H1 (cell line): ENCODE measurements around the gene PRSS12. TPM values are rescaled to one million over a fixed set of nuclear protein-coding genes. Genes with fewer than 3 reads are reported as not detected.

Source experiments
- CTCF ChIA-PET: fragments of 300-600 bp; sonication (Branson Sonifier 250); formaldehyde crosslinking; loops from one replicate; lab custom pipeline; 2021; ENCODE audit not compliant: partially characterized antibody; lab: Charles Lee
- POLR2A ChIA-PET: fragments of 300-600 bp; sonication (Branson Sonifier 250); formaldehyde crosslinking; loops from one replicate; lab custom pipeline; 2021; ENCODE audit warnings: inconsistent platforms; ENCODE audit not compliant: partially characterized antibody; lab: Charles Lee
- DNase-seq, 2 experiments: peaks; one replicate each; pipeline versions ENCODE4 v3.0.0 to v3.0.0-alpha.2; 2010 to 2022; ENCODE audit warnings: low spot score in 2 of 2, low read depth in 1 of 2, mixed read lengths in 1 of 2
- FAIRE-seq: peaks from 2 replicates; lab custom pipeline; 2011; peaks lifted over from hg19 to GRCh38; lab: Jason Lieb, UNC
- H2AFZ ChIP-seq: 2 replicates; pipeline ENCODE4 v1.8.1; 2012; ENCODE audit warnings: low read length, inconsistent platforms
- H2AK5ac ChIP-seq: 2 replicates; pipeline ENCODE4 v1.6.1; 2013; ENCODE audit warnings: low read depth, low read length
- H2BK120ac ChIP-seq: replicated peaks from 2 replicates; pipeline ENCODE3; 2013; ENCODE audit warnings: low read depth, low read length, inconsistent platforms
- H2BK12ac ChIP-seq: 2 replicates; pipeline ENCODE4 v1.6.1; 2013; ENCODE audit warnings: low read depth, low read length
- H2BK15ac ChIP-seq: 2 replicates; pipeline ENCODE4 v1.6.1; 2013; ENCODE audit warnings: low read length
- H2BK20ac ChIP-seq: 2 replicates; pipeline ENCODE4 v1.6.1; 2013; ENCODE audit warnings: low read length
- H2BK5ac ChIP-seq: 2 replicates; pipeline ENCODE4 v1.6.1; 2013; ENCODE audit warnings: low read depth, low read length
- H3K14ac ChIP-seq: 2 replicates; pipeline ENCODE4 v1.6.1; 2013; ENCODE audit warnings: inconsistent platforms; ENCODE audit not compliant: insufficient read length
- H3K18ac ChIP-seq: 2 replicates; pipeline ENCODE4 v1.6.1; 2013; ENCODE audit warnings: low read length; ENCODE audit errors: extremely low read depth
- H3K23ac ChIP-seq: 2 replicates; pipeline ENCODE4 v1.6.1; 2013; ENCODE audit warnings: inconsistent platforms; ENCODE audit not compliant: insufficient read length
- H3K23me2 ChIP-seq: 2 replicates; pipeline ENCODE4 v1.6.1; 2013; ENCODE audit warnings: low read depth, low read length
- H3K27ac ChIP-seq: 2 replicates; pipeline ENCODE4 v1.6.1; 2011; ENCODE audit warnings: low read depth, low read length, inconsistent platforms
- H3K27me3 ChIP-seq, 4 experiments: replicated peaks in 1 of 4; 1 replicate in 1 of 4; 2 replicates in 3 of 4; pipeline versions ENCODE4 v1.6.1 to v1.8.1; 2011 to 2013; ENCODE audit warnings: low read length in 3 of 4, mild to moderate bottlenecking in 3 of 4, inconsistent platforms in 2 of 4, mixed read lengths in 2 of 4, moderate library complexity in 1 of 4; ENCODE audit not compliant: control insufficient read depth in 3 of 4, insufficient read depth in 3 of 4; ENCODE audit errors: extremely low read depth in 1 of 4
- H3K36me3 ChIP-seq, 4 experiments: 2 replicates each; pipeline versions ENCODE4 v1.6.1 to v1.8.1; 2011 to 2013; ENCODE audit warnings: mild to moderate bottlenecking in 4 of 4, low read length in 3 of 4, moderate library complexity in 2 of 4, control low read depth in 1 of 4, inconsistent platforms in 1 of 4; ENCODE audit not compliant: insufficient read depth in 4 of 4, control insufficient read depth in 2 of 4
- H3K4ac ChIP-seq: replicated peaks from 2 replicates; pipeline ENCODE3; 2013; ENCODE audit warnings: low read length, low read depth, mixed read lengths, inconsistent platforms; ENCODE audit not compliant: insufficient read length
- H3K4me1 ChIP-seq, 4 experiments: replicated peaks in 1 of 4; 1 replicate in 1 of 4; 2 replicates in 3 of 4; pipeline versions ENCODE4 v1.6.1 to v1.8.1; 2011 to 2013; ENCODE audit warnings: low read length in 3 of 4, inconsistent platforms in 2 of 4, mixed read lengths in 1 of 4; ENCODE audit not compliant: insufficient read depth in 4 of 4, control insufficient read depth in 3 of 4
- H3K4me2 ChIP-seq, 2 experiments: 2 replicates each; pipeline versions ENCODE4 v1.6.1 to v1.8.1; 2011 to 2013; ENCODE audit warnings: low read depth in 2 of 2, low read length in 2 of 2, control low read depth in 1 of 2, inconsistent platforms in 1 of 2, mild to moderate bottlenecking in 1 of 2; ENCODE audit not compliant: insufficient read depth in 1 of 2
- H3K4me3 ChIP-seq, 4 experiments: fragments of 200-600, 300-600 bp in 1 of 4; sonication (generic), shearing (Covaris generic), sonication (Bioruptor Twin) in 1 of 4; 2 replicates each; pipeline versions ENCODE4 v1.5.1 to v1.8.1; 2011 to 2016; ENCODE audit warnings: low read length in 4 of 4, low read depth in 3 of 4, control low read depth in 2 of 4, inconsistent platforms in 2 of 4, mild to moderate bottlenecking in 2 of 4, mixed read lengths in 1 of 4, moderate library complexity in 1 of 4; ENCODE audit not compliant: insufficient read depth in 2 of 4; ENCODE audit errors: extremely low read depth in 1 of 4
- H3K56ac ChIP-seq: replicated peaks from 2 replicates; pipeline ENCODE3; 2013; ENCODE audit warnings: low read depth, mild to moderate bottlenecking, mixed read lengths, low read length, inconsistent platforms; ENCODE audit not compliant: insufficient read length
- H3K79me1 ChIP-seq: 2 replicates; pipeline ENCODE4 v1.6.1; 2013; ENCODE audit warnings: low read depth, low read length, control low read depth
- H3K79me2 ChIP-seq, 2 experiments: 2 replicates each; pipeline versions ENCODE4 v1.6.1 to v1.8.1; 2012 to 2013; ENCODE audit warnings: low read length in 2 of 2, mild to moderate bottlenecking in 2 of 2, inconsistent platforms in 1 of 2; ENCODE audit not compliant: insufficient read depth in 2 of 2, control insufficient read depth in 1 of 2
- H3K9ac ChIP-seq, 4 experiments: replicated peaks in 1 of 4; 1 replicate in 1 of 4; 2 replicates in 3 of 4; pipeline versions ENCODE4 v1.6.1 to v1.8.1; 2011 to 2013; ENCODE audit warnings: low read depth in 3 of 4, low read length in 3 of 4, control low read depth in 2 of 4, mild to moderate bottlenecking in 2 of 4, moderate library complexity in 2 of 4, inconsistent platforms in 1 of 4; ENCODE audit errors: extremely low read depth in 1 of 4
- H3K9me3 ChIP-seq, 2 experiments: 2 replicates each; pipeline versions ENCODE4 v1.6.1 to v1.8.1; 2012 to 2013; ENCODE audit warnings: mild to moderate bottlenecking in 2 of 2, moderate library complexity in 2 of 2, control low read depth in 1 of 2, inconsistent platforms in 1 of 2, low read depth in 1 of 2, low read length in 1 of 2, mixed read lengths in 1 of 2; ENCODE audit not compliant: insufficient read depth in 2 of 2
- H4K20me1 ChIP-seq, 2 experiments: replicated peaks in 1 of 2; 2 replicates each; pipeline versions ENCODE3 to v1.8.1; 2011 to 2013; ENCODE audit warnings: inconsistent platforms in 2 of 2, low read length in 2 of 2, mild to moderate bottlenecking in 1 of 2; ENCODE audit not compliant: insufficient read depth in 2 of 2, control insufficient read depth in 1 of 2
- H4K5ac ChIP-seq: 2 replicates; pipeline ENCODE4 v1.6.1; 2013; ENCODE audit warnings: low read length, low read depth, mixed read lengths, inconsistent platforms; ENCODE audit not compliant: insufficient read length
- H4K8ac ChIP-seq: 2 replicates; pipeline ENCODE4 v1.8.0; 2013; ENCODE audit warnings: mild to moderate bottlenecking, moderate library complexity, low read length, inconsistent platforms; ENCODE audit not compliant: insufficient read depth; ENCODE audit errors: extremely low read depth
- H4K91ac ChIP-seq: replicated peaks from 2 replicates; pipeline ENCODE3; 2013; ENCODE audit warnings: low read length, mixed read lengths, inconsistent platforms; ENCODE audit not compliant: insufficient read length
- SP4 ChIP-seq: IDR thresholded peaks from 2 replicates; pipeline ENCODE4 v1.6.1; 2012; ENCODE audit warnings: low read length, inconsistent platforms
- polyA plus RNA-seq, 7 experiments: library from polyadenylated mRNA; depleted of rRNA in 3 of 7; stranded (reverse) in 5 of 7; unstranded in 2 of 7; fragments of >200 nt in 5 of 7; fragments of 200-250 nt in 2 of 7; gene quantifications; 1 replicate in 5 of 7; 2 replicates in 1 of 7; 4 replicates in 1 of 7; pipeline versions ENCODE4 v1.2.1 to v1.2.3, GENCODE V29; 2011 to 2013; ENCODE audit warnings: missing spikeins in 2 of 7, mixed read lengths in 2 of 7
- total RNA-seq: library from RNA; stranded (reverse); fragmentation: NEBNext Ultra II Directional; extraction: Animal tissue kit (Norgen Biotek cat#: 25700); gene quantifications from 2 replicates; pipeline ENCODE4 v1.2.1, GENCODE V29; 2021

The PRSS12 gene
- total and polyA plus RNA-seq, 2 of the 8 experiments (the other 6 are each of a cell fraction or from before 2014, with no cell fraction given), result 2.6 to 9.3 TPM

- Histone ChIP-seq H3K27me3 (no peaks in the 10 kb centered on the region), H3K56ac (no peak overlapping the region), H2AK5ac (no peak overlapping the region), H2AFZ (no peak overlapping the region), H3K4me2 (no peak overlapping the region), H3K79me1 (no peaks in the 10 kb centered on the region), H4K8ac (no peak overlapping the region), H2BK20ac (no peak overlapping the region), H2BK5ac (no peak overlapping the region), H4K20me1 (no peaks in the 10 kb centered on the region), H4K91ac (no peak overlapping the region), H3K23ac (no peak overlapping the region), H4K5ac (no peak overlapping the region), H3K27ac (no peak overlapping the region), H2BK15ac (no peak overlapping the region), H3K79me2 (no peaks in the 10 kb centered on the region), H3K9me3 (no peaks in the 10 kb centered on the region), H3K36me3 (no peaks in the 10 kb centered on the region), H3K9ac (no peak overlapping the region), H3K4ac (no peak overlapping the region), H3K4me1 (peaks cover 0 to 6% (median 4%) of the 10 kb centered on the region in 4 experiments; a peak in 2 of 7 replicates), H2BK120ac (no peak overlapping the region), H3K14ac (no peak overlapping the region), H3K4me3 (no peak overlapping the region), H3K18ac (no peak overlapping the region), H3K23me2 (no peaks in the 10 kb centered on the region), H2BK12ac (no peak overlapping the region)
- FAIRE-seq (no peak), DNase-seq (no peak)
- ChIA-PET POLR2A (no interaction called here), CTCF (interaction anchor here (8.4 kb wide), 1 partner anchor 9 kb away, joined by 62 read pairs; the partner anchor contains the start of gene PRSS12)
- no peak for TF ChIP-seq SP4
Measured at GRCh38 chr4:118344801-118345200, 8.0 kb downstream of the PRSS12 start.
